H9 (cell line): ENCODE measurements around the gene SCD5. TPM values are rescaled to one million over a fixed set of nuclear protein-coding genes. Genes with fewer than 3 reads are reported as not detected.
A peak's percentile ranks its signal among the peaks of the same experiment; 100 is the strongest.

Experiments used
- DNase-seq: peaks from one replicate; pipeline ENCODE4 v3.0.0-alpha.2; 2017
- H2AFZ ChIP-seq: one replicate; pipeline ENCODE4 v1.6.1; 2013; ENCODE audit warnings: mild to moderate bottlenecking, low read length, control low read depth, moderate library complexity
- H2AK5ac ChIP-seq: 2 replicates; pipeline ENCODE4 v1.6.1; 2013; ENCODE audit warnings: low read length, control low read depth, mixed read lengths; ENCODE audit not compliant: insufficient read length
- H2BK120ac ChIP-seq: one replicate; pipeline ENCODE4 v1.6.1; 2013; ENCODE audit warnings: low read depth, mild to moderate bottlenecking, low read length, control low read depth, inconsistent platforms; ENCODE audit not compliant: poor library complexity, severe bottlenecking
- H2BK12ac ChIP-seq: 2 replicates; pipeline ENCODE4 v1.6.1; 2013; ENCODE audit warnings: low read length, control low read depth, mixed read lengths, low read depth; ENCODE audit not compliant: insufficient read length
- H2BK15ac ChIP-seq: 2 replicates; pipeline ENCODE4 v1.6.1; 2013; ENCODE audit warnings: low read depth, low read length, control low read depth
- H2BK20ac ChIP-seq: one replicate; pipeline ENCODE4 v1.6.1; 2013; ENCODE audit warnings: low read depth, mild to moderate bottlenecking, low read length, control low read depth, inconsistent platforms; ENCODE audit not compliant: poor library complexity, severe bottlenecking
- H2BK5ac ChIP-seq: 2 replicates; pipeline ENCODE4 v1.6.1; 2013; ENCODE audit warnings: low read length, control low read depth, mixed read lengths; ENCODE audit not compliant: insufficient read length
- H3K14ac ChIP-seq: 2 replicates; pipeline ENCODE4 v1.6.1; 2013; ENCODE audit warnings: low read length, control low read depth; ENCODE audit not compliant: insufficient read depth
- H3K18ac ChIP-seq: 2 replicates; pipeline ENCODE4 v1.6.1; 2013; ENCODE audit warnings: low read depth, mild to moderate bottlenecking, mixed read lengths, low read length, control low read depth; ENCODE audit not compliant: insufficient read length
- H3K23ac ChIP-seq: 2 replicates; pipeline ENCODE4 v1.6.1; 2013; ENCODE audit warnings: low read length, control low read depth, mixed read lengths, low read depth; ENCODE audit not compliant: insufficient read length
- H3K23me2 ChIP-seq: 2 replicates; pipeline ENCODE4 v1.6.1; 2013; ENCODE audit warnings: low read depth, mild to moderate bottlenecking, mixed read lengths, low read length, control low read depth; ENCODE audit not compliant: insufficient read length, poor library complexity, severe bottlenecking
- H3K27ac ChIP-seq: 2 replicates; pipeline ENCODE4 v1.5.1; 2013; ENCODE audit warnings: low read length, control low read depth, mixed read lengths, low read depth; ENCODE audit not compliant: insufficient read length
- H3K27me3 ChIP-seq: 2 replicates; pipeline ENCODE4 v1.6.1; 2013; ENCODE audit warnings: low read length, control low read depth, inconsistent platforms; ENCODE audit not compliant: insufficient read depth
- H3K4ac ChIP-seq: 2 replicates; pipeline ENCODE4 v1.6.1; 2013; ENCODE audit warnings: low read depth, mild to moderate bottlenecking, control low read depth, inconsistent platforms, low read length, moderate library complexity
- H3K4me1 ChIP-seq: 2 replicates; pipeline ENCODE4 v1.6.1; 2013; ENCODE audit warnings: low read length, control low read depth, inconsistent platforms; ENCODE audit not compliant: insufficient read depth
- H3K4me2 ChIP-seq: 2 replicates; pipeline ENCODE4 v1.6.1; 2013; ENCODE audit warnings: low read length, control low read depth, mixed read lengths; ENCODE audit not compliant: insufficient read length, insufficient read depth
- H3K56ac ChIP-seq: 2 replicates; pipeline ENCODE4 v1.6.1; 2013; ENCODE audit warnings: low read depth, mild to moderate bottlenecking, mixed read lengths, low read length, control low read depth; ENCODE audit not compliant: insufficient read length
- H3K79me1 ChIP-seq: 2 replicates; pipeline ENCODE4 v1.6.1; 2013; ENCODE audit warnings: low read depth, mild to moderate bottlenecking, moderate library complexity, low read length, control low read depth, inconsistent platforms; ENCODE audit not compliant: insufficient read depth, poor library complexity, severe bottlenecking
- H3K79me2 ChIP-seq: 2 replicates; pipeline ENCODE4 v1.6.1; 2013; ENCODE audit warnings: low read length, control low read depth, inconsistent platforms; ENCODE audit not compliant: insufficient read depth
- H3K9ac ChIP-seq: 2 replicates; pipeline ENCODE4 v1.6.1; 2013; ENCODE audit warnings: low read length, control low read depth, mixed read lengths; ENCODE audit not compliant: insufficient read length; ENCODE audit errors: extremely low read depth
- H3K9me3 ChIP-seq: one replicate; pipeline ENCODE4 v1.6.1; 2013; ENCODE audit warnings: low read depth, low read length, inconsistent platforms; ENCODE audit not compliant: control insufficient read depth
- H3T11ph ChIP-seq: one replicate; pipeline ENCODE4 v1.6.1; 2013; ENCODE audit warnings: mild to moderate bottlenecking, low read length, control low read depth, inconsistent platforms
- H4K20me1 ChIP-seq: one replicate; pipeline ENCODE4 v1.6.1; 2013; ENCODE audit not compliant: control insufficient read depth, insufficient read length, insufficient read depth
- H4K5ac ChIP-seq: 2 replicates; pipeline ENCODE4 v1.6.1; 2013; ENCODE audit warnings: low read depth, mild to moderate bottlenecking, mixed read lengths, low read length, control low read depth; ENCODE audit not compliant: insufficient read length
- H4K8ac ChIP-seq: replicated peaks from 2 replicates; pipeline ENCODE4 v1.6.1; 2013; ENCODE audit warnings: low read length, control low read depth, mixed read lengths, low read depth; ENCODE audit not compliant: insufficient read length
- H4K91ac ChIP-seq: 2 replicates; pipeline ENCODE4 v1.6.1; 2013; ENCODE audit warnings: low read depth, mild to moderate bottlenecking, moderate library complexity, mixed read lengths, low read length, control low read depth; ENCODE audit not compliant: insufficient read length
- H3K27ac Mint-ChIP-seq, 3 experiments: 2 replicates in 2 of 3; 3 replicates in 1 of 3; pipeline ENCODE4 v1.8.0; 2020 to 2021; ENCODE audit warnings: mixed read lengths in 3 of 3, mild to moderate bottlenecking in 1 of 3, moderate library complexity in 1 of 3
- H3K27me3 Mint-ChIP-seq: 2 replicates; pipeline ENCODE4 v1.8.0; 2021; ENCODE audit warnings: low read depth, mild to moderate bottlenecking, moderate library complexity, mixed read lengths
- H3K36me3 Mint-ChIP-seq, 3 experiments: 2 replicates in 2 of 3; 3 replicates in 1 of 3; pipeline ENCODE4 v1.8.0; 2020 to 2021; ENCODE audit warnings: low read depth in 3 of 3, mixed read lengths in 3 of 3; ENCODE audit not compliant: insufficient read depth in 1 of 3
- H3K4me1 Mint-ChIP-seq, 2 experiments: 2 replicates each; pipeline ENCODE4 v1.8.0; 2020; ENCODE audit warnings: mixed read lengths in 2 of 2
- H3K4me3 Mint-ChIP-seq, 2 experiments: 2 replicates in 1 of 2; 3 replicates in 1 of 2; pipeline ENCODE4 v1.8.0; 2020 to 2021; ENCODE audit warnings: mild to moderate bottlenecking in 2 of 2, mixed read lengths in 2 of 2, moderate library complexity in 1 of 2
- H3K9me3 Mint-ChIP-seq, 2 experiments: 2 replicates in 1 of 2; 3 replicates in 1 of 2; pipeline ENCODE4 v1.8.0; 2020; ENCODE audit warnings: mild to moderate bottlenecking in 2 of 2, mixed read lengths in 2 of 2, moderate library complexity in 1 of 2
- CTCF ChIP-seq: fragments of 200-600 bp; sonication (generic); conservative IDR thresholded peaks from 3 replicates; pipeline ENCODE4 v1.8.0; 2021; ENCODE audit warnings: antibody characterized with exemption, mild to moderate bottlenecking
- WGBS: extraction: QIAGEN DNeasy Blood & Tissue Kit; methylation state at CpG from one replicate; pipeline ENCODE4 v1.1.7; 2013; ENCODE audit warnings: missing lambda C conversion rate, low lambda C conversion rate, mixed read lengths; ENCODE audit not compliant: insufficient read length; ENCODE audit errors: extremely low coverage; 5-methylcytosine and 5-hydroxymethylcytosine counted together
- total RNA-seq: library from RNA; stranded (reverse); gene quantifications from 2 replicates; pipeline ENCODE4 v1.2.1, GENCODE V29; 2021

SCD5 gene
- total RNA-seq, 1 experiment from 2014 or later: 0.68 TPM

DNA sequence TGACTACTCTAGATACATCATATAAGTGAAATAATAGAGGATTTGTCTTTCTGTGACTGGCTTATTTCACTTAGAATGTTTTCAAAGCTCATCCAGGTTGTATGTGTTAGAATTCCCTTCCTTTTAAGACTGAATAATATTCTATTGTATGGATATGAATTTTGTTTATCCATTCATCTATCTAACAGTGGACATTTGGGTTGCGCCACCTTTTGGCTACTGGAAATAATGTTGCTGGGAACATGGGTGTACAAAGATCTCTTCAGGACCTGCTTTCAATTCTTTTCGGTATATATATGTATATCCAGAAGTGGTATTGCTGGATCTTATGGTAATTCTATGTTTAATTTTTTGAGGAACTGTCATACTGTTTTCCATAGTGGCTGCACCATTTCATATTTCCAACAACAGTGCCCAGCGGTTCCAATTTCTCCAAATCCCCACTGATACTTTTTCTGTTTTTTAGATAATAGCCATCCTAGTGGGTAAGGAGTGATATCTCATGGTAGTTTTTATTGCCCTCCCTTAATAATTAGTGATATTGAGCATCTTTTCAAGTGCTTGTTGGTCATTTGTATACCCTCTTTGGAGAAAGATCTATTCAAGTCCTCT is 3.4 kb upstream of the SCD5 start:
- no peak overlapping the region for H2BK15ac ChIP-seq
- H3K18ac ChIP-seq: no peak overlapping the region
- H3K4me2 ChIP-seq: no peak overlapping the region
- H3K27me3 ChIP-seq: peaks cover 44% of the 10 kb centered on the region
- Mint-ChIP-seq H3K27me3 (peaks cover 16% of the 10 kb centered on the region), H3K4me3 (no peak overlapping the region), H3K4me1 (peaks cover 21% of the 10 kb centered on the region in 2 experiments), H3K9me3 (no peaks in the 10 kb centered on the region), H3K36me3 (no peaks in the 10 kb centered on the region), H3K27ac (no peak overlapping the region)
- no peak overlapping the region for H2BK5ac ChIP-seq
- H2AK5ac ChIP-seq: no peak overlapping the region
- no peaks in the 10 kb centered on the region for H3K79me2 ChIP-seq
- H3K23me2 ChIP-seq: peaks cover 20% of the 10 kb centered on the region
- no peaks in the 10 kb centered on the region for H3K79me1 ChIP-seq
- no peak overlapping the region for H2BK120ac ChIP-seq
- no peak overlapping the region for H4K5ac ChIP-seq
- H2BK12ac ChIP-seq: no peak overlapping the region
- H3T11ph ChIP-seq: no peak overlapping the region
- no peak overlapping the region for H2AFZ ChIP-seq
- H3K9ac ChIP-seq: no peak overlapping the region
- no CpG with 5 or more reads among the region's 3 CpGs for WGBS
- H3K9me3 ChIP-seq: no peaks in the 10 kb centered on the region
- H4K8ac ChIP-seq: no peak overlapping the region
- no peak overlapping the region for H3K4ac ChIP-seq
- no peaks in the 10 kb centered on the region for H4K20me1 ChIP-seq
- H4K91ac ChIP-seq: no peak overlapping the region
- no peak overlapping the region for H2BK20ac ChIP-seq
- peaks cover under 1% of the 10 kb centered on the region; the same call in 1 of the 2 replicates for H3K4me1 ChIP-seq
- no peak overlapping the region for H3K56ac ChIP-seq
- H3K23ac ChIP-seq: no peak overlapping the region
- DNase-seq: no peak
- peak; percentile 40 for TF ChIP-seq CTCF
- no peak overlapping the region for H3K27ac ChIP-seq
- no peak overlapping the region for H3K14ac ChIP-seq
